Measurements from ENCODE around the gene IKZF4. TPM values are rescaled to one million over a fixed set of nuclear protein-coding genes. Genes with fewer than 3 reads are reported as not detected.

The IKZF4 gene
- total RNA-seq, result 2.2 and 4.6 TPM in 2 replicates

GRCh38 chr12:56020423-56021184 is at the start of gene IKZF4:
Gene IKZF4 (plus strand): TSS chr12:56021043. CDS start chr12:56021494, 451 bp downstream.

GRCh38 chr12:55973599-55974307 is 47.1 kb upstream of the IKZF4 start, which contains the start of gene RAB5B:
Gene RAB5B (plus strand): TSS chr12:55974078. CDS start chr12:55986961, 12,883 bp downstream.

GRCh38 chr12:55996715-55997534 is 23.9 kb upstream of the IKZF4 start, which contains the start of gene SUOX:
Gene SUOX (plus strand): TSS chr12:55997276. CDS start chr12:56002222, 4,946 bp downstream.

GRCh38 chr12:56041552-56042429 is 20.9 kb downstream of the IKZF4 start, which contains the start of gene RPS26:
Gene RPS26 (plus strand): TSS chr12:56041918. CDS start chr12:56042167, 249 bp downstream.

GRCh38 chr12:56079723-56080555 is 59.1 kb downstream of the IKZF4 start, which contains the start of gene ERBB3:
Gene ERBB3 (plus strand): TSS chr12:56080165. CDS start chr12:56080301, 136 bp downstream.

Other genes with a start within 250 kb of the IKZF4 start
- gene SARNP, start 203.3 kb upstream of the IKZF4 start, total RNA-seq, result 116 and 121 TPM in 2 replicates
- gene ORMDL2, start 203.0 kb upstream of the IKZF4 start, total RNA-seq, result 37.2 and 39.4 TPM in 2 replicates
- gene DNAJC14, start 191.5 kb upstream of the IKZF4 start, total RNA-seq, result 19.1 and 29.6 TPM in 2 replicates
- gene MMP19, start 178.1 kb upstream of the IKZF4 start, total RNA-seq, result 1.1 and 1.2 TPM in 2 replicates
- gene PYM1, start 93.1 kb upstream of the IKZF4 start, total RNA-seq, result 57.3 and 64.0 TPM in 2 replicates
- gene DGKA, start 89.9 kb upstream of the IKZF4 start, total RNA-seq, result 141 and 497 TPM in 2 replicates
- 1.9 and 2.6 TPM in 2 replicates for gene PMEL, start 55.0 kb upstream of the IKZF4 start, total RNA-seq
- 36.7 and 43.8 TPM in 2 replicates for gene CDK2, start 54.2 kb upstream of the IKZF4 start, total RNA-seq
- 47.2 and 66.3 TPM in 2 replicates for gene RAB5B, start 47.0 kb upstream of the IKZF4 start, total RNA-seq
- gene SUOX, start 23.8 kb upstream of the IKZF4 start, total RNA-seq, result 14.6 and 15.9 TPM in 2 replicates
- 1,471 and 1,883 TPM in 2 replicates for gene RPS26, start 20.9 kb downstream of the IKZF4 start, total RNA-seq
- gene ERBB3, start 59.1 kb downstream of the IKZF4 start, total RNA-seq, result 22.6 and 36.5 TPM in 2 replicates
- 322 and 323 TPM in 2 replicates for gene PA2G4, start 83.5 kb downstream of the IKZF4 start, total RNA-seq
- 4,695 and 6,389 TPM in 2 replicates for gene RPL41, start 95.6 kb downstream of the IKZF4 start, total RNA-seq
- 0.98 and 2.2 TPM in 2 replicates for gene ZC3H10, start 97.2 kb downstream of the IKZF4 start, total RNA-seq
- gene ESYT1, start 107.2 kb downstream of the IKZF4 start, total RNA-seq, result 152 and 202 TPM in 2 replicates
- 56.0 and 95.3 TPM in 2 replicates for gene MYL6B, start 131.5 kb downstream of the IKZF4 start, total RNA-seq
- 1,958 and 2,366 TPM in 2 replicates for gene MYL6, start 137.3 kb downstream of the IKZF4 start, total RNA-seq
- 22.7 and 28.4 TPM in 2 replicates for gene SMARCC2, start 168.4 kb downstream of the IKZF4 start, total RNA-seq
- 32.7 and 36.3 TPM in 2 replicates for gene RNF41, start 200.9 kb downstream of the IKZF4 start, total RNA-seq
- 43.2 and 50.9 TPM in 2 replicates for gene NABP2, start 203.3 kb downstream of the IKZF4 start, total RNA-seq
- gene SLC39A5, start 209.0 kb downstream of the IKZF4 start, total RNA-seq, result not detected in 2 replicates
- gene ANKRD52, start 237.3 kb downstream of the IKZF4 start, total RNA-seq, result 12.4 and 18.3 TPM in 2 replicates
- gene COQ10A, start 245.9 kb downstream of the IKZF4 start, total RNA-seq, result 7.8 and 18.3 TPM in 2 replicates